ENCODE data around the gene CNTD1. TPM values are rescaled to one million over a fixed set of nuclear protein-coding genes. Genes with fewer than 3 reads are reported as not detected.

The CNTD1 gene
- total RNA-seq, 1 donor from 2014 or later = 0.47 TPM

- no peak for DNase-seq
Observed at GRCh38 chr17:42806249-42806648, 7.6 kb downstream of the CNTD1 start.

GRCh38 chr17:42809250-42809649 is 10.6 kb downstream of the CNTD1 start:
- peak; percentile 36 for DNase-seq

DNA sequence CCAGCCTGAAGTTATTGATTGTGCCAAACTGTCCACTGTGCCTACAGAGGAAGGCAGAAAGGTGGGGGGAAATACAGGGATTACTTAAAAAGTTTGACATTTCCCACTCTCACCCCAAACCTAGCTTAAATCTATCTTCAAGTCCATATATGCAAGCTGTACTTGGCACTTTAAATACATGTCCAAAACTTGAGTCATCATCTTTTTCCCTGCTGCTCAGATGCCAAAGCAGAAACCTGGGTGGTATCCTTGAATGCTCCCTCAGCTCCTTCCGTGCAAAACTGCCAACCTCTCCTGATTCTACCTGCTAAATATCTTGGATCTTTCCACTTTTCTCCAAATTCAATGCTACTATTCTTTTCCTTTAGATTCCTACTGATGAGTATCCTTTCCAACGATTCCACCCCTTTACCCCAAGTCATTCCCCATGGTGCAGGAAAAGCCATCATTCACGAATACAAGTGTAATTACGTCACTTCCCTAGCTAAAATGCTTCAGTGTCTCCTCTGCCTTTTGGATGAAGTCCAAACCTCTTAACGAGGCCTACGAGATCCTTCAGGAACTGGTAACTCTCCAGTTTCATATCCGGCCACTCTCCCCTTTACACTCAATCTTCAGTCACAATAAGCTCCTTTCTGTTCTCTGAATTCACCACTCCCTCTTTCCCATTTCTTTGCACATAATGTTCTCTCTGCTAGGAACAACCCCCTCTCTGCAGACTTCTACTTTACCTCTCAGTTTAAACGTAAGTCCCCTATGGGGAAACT is 16.2 kb downstream of the CNTD1 start:
- DNase-seq = no peak

- DNase-seq = no peak
Observed at GRCh38 chr17:42817866-42818265, 19.2 kb downstream of the CNTD1 start.

GRCh38 chr17:42818379-42818778 is 19.7 kb downstream of the CNTD1 start:
- no peak for DNase-seq

DNA sequence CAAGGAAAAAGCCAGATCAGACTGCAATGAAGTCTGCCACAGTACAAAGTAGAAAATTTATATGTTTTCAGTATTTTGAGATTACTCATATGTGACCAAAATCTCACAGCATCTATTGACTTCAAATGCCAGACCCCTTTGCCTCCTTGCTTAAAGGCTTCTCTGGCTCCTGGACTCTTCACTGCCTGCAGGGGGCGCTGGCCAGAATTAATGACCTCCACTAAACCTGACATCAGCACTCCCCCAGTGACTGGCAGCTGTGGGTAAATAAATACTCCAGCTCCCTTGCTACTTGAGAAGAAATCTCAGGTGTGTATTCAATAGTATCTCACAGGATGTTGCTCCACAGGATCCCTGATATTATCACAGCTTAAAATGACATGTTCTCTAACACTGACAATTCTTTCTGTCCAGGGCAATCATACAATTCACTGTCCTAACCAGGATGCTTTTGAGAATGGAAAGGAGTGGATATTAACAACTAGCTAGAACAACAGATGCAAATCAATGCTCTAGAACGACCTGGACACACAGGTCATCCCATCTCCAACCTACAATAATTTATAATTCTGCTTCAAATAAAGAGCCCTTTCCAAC is 21.4 kb downstream of the CNTD1 start:
- no peak for DNase-seq

- DNase-seq = no peak
Observed at GRCh38 chr17:42821176-42821575, 22.5 kb downstream of the CNTD1 start.

DNA sequence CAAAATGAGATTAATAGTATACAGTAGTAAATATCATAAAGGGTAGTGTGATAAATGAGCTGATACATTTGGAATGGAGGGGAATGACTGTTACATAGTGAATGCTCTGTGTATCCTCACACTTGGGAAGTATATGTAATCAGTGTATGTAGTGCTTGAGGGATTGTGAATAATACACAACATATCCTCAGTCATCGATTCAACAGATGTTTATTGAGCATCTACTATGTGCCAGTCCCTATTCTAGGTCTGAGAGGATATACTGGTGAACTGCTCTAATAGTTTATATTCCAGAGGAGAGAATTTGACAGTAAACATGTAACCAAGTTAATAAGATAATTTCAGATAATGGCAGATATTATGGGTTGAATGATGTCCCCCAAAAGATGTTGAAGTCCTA is 28.8 kb downstream of the CNTD1 start:
- DNase-seq = no peak

GRCh38 chr17:42830971-42831370 is 32.3 kb downstream of the CNTD1 start:
- no peak for DNase-seq

GRCh38 chr17:42832213-42832933 is 33.7 kb downstream of the CNTD1 start:
- DNase-seq = no peak

DNA sequence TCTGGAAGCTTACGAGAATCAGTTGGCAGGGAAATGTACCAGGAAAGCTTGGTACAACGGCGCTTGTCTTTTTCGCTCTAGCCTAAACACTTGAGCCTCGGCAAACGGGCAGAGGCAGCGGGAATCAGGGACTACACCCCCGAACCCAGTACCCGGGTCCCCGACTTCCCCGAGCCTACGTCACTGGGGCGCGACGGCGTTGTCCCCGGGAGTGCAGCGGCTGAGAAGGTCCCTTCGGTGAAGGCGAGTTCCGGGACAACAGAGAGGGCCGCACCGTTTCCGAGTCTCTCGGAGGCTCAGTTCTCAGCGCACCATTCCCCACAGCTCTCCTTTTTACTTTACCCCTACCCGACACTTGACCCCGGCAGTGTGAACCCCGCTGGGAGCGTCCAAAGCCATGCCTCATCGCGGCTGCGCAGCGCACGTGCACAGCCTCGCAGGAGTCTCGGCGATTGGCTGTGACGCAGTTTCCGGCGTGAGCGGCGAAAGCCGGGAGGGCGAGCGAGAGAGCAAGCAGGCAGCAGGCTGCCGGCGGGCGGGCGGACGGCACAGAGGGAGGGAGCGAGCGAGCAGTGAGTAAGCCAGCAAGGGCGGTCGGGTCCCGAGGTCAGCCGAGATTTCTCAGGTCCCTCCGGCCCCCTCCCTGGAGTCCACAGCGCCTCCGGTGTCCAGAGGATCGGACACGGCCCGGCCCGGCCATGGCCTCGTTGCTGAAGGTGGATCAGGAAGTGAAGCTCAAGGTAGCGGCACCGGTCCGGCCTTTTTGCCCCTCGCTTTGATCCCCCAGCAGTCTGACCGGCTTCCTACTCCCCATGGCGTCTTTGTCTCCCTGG is 34.5 kb downstream of the CNTD1 start, which contains the start of gene PSME3:
PSME3 (plus strand) TSS at position 464 of the 833 bp plus-strand sequence; CDS start at position 699, 235 bp downstream.
- peak; percentile 90 for DNase-seq

DNA sequence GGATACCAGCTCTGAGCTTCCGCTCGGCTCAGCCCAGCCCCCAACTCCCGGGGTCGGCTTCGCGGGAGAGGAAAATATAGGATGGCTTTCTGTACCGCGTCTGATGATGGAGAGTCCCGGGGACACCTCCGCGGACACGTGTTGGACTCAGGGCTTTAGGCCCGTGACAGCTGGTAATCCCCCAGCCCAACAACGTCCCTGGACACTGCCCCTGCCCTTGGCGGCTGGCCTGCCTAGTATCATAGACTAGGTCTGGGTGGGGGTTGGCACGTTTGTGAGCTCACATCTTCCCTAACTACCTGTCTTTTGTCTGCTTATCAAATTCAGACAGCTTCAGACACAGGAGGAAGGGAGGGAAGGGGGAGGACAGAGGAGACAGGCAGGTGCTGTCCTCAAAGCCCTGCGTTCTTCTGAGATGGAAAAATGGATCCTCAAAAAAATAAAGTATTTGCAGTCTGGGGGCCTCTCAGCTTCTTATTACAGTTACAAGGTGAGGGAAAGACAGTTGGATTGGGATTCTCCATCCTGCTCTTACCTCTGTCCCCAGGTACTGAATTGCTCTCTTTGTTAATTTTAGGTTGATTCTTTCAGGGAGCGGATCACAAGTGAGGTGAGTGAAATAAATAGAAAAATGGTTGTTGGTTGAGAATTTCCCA is 35.2 kb downstream of the CNTD1 start:
- no peak for DNase-seq

DNA sequence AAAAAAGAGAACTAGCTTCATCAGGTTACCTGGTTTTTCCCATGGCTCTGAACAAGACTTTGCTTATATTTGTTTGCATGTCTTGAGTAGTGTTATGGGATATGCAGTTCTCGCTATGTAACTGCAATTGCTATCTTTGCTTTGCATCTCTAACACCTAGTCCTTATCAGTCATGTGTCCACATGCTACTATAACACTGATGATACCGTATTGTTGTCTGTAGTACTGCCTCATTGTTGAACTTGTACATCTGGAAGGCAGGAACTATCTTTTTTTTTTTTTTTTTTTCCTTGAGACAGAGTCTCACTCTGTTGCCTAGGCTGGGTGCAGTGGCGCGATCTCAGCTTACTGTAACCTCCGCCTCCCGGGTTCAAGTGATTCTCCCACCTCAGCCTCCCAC is 37.1 kb downstream of the CNTD1 start:
- DNase-seq = no peak

GRCh38 chr17:42841975-42842685 is 43.5 kb downstream of the CNTD1 start:
- no peak for DNase-seq

DNA sequence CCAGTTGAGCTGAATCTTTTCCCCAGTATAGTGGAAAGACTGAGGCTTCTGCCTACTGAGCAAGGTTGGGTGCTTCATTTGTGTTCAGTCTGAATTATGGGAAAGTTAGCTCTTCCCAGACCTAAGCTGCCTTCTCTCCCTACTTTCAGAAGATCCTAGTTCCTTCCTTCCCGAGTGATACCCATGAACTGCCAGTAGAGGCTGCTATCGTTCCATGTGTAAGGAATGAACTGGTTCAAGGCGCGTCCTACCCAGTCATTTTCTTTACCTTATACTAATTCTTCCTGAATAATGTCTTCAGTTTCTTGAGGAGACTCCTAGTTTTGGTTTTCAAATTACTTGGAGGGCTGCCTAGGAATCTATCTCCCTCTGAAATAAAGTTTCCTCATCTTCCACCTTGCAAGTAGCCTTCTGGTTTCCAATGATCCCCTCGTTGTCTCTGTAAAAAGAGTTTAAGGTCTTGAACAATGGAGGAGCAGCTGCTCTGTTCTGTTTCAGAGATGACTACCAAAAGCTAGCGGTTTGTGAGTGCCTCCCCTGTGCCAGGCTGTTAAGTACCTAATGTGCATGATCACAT is 44.8 kb downstream of the CNTD1 start:
- no peak for DNase-seq

DNA sequence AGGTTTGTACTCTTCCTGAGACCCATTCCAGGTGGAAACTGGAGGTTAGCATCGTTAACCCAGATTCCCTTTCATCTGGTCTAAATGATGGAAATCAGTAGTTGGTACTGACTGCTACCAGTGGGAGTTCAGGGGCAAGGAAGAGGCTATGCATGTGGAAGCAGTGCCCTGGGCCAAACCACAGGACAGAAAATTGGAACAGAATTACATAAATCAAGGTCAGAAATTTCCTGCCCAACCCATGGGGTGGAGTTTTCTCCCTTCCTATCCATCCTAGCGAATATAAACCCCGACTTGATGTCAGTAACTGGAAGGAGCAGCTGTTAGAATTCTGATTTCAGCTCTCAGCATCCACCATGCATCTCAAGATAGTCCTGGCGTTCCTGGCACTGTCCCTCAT is 45.6 kb downstream of the CNTD1 start, which contains the start of gene AOC2:
AOC2 (plus strand) TSS at position 310 of the 400 bp plus-strand sequence; CDS start at position 357, 47 bp downstream.
- no peak for DNase-seq

- no peak for DNase-seq
Observed at GRCh38 chr17:42844761-42845555, 46.3 kb downstream of the CNTD1 start.

DNA sequence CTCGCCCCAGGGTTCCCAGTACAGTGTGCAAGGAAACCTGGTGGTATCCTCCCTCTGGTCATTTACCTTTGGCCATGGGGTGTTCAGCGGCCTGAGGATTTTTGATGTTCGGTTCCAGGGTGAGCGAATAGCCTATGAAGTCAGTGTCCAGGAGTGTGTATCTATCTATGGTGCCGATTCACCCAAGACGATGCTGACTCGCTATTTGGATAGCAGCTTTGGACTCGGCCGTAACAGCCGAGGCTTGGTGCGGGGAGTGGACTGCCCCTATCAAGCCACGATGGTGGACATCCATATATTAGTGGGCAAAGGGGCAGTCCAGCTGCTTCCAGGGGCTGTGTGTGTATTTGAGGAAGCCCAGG is 46.9 kb downstream of the CNTD1 start:
- DNase-seq = no peak

DNA sequence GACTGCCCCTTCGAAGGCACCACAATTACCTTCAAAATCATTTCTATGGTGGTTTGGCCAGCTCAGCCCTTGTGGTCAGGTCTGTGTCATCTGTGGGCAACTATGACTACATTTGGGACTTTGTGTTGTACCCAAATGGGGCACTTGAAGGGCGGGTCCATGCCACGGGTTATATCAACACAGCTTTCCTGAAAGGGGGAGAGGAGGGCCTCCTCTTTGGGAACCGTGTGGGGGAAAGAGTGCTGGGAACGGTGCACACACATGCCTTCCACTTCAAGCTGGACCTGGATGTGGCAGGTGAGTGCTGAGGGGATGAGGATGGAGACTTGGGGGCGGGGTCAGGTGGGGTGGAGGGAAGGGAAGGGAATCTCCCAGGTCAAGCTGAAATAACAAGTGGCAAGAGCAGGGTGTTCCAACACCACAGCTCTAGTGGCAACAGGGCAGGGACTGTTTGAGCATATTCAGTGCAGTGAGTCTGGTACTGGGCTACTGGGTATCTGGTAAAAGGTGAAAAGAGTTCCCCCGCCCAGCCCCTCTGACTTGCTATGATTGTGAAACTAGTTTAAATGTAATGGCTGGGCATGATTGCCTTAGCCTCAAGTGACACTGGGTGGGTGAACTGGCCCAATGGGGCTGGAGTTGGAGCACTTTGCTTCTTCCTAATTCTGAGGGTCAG is 47.4 kb downstream of the CNTD1 start:
- DNase-seq = no peak
